Loucy (cell line): ENCODE data around the gene MED14.

Experiments
- CTCF ChIP-seq: fragments of 200-600 bp; sonication (generic); conservative IDR thresholded peaks from 2 replicates; pipeline ENCODE4 v1.5.1; 2014; ENCODE audit warnings: mild to moderate bottlenecking, antibody characterized with exemption, low read length
- EZH2phosphoT487 ChIP-seq: fragments of 200-600 bp; IDR thresholded peaks from 2 replicates; pipeline ENCODE4 v1.6.1; 2018; ENCODE audit warnings: antibody characterized with exemption, mild to moderate bottlenecking, moderate library complexity, borderline replicate concordance

- TF ChIP-seq CTCF (no peak), EZH2phosphoT487 (no peak)
Measured at GRCh38 chrX:40734971-40735324, 394 bp downstream of the MED14 start.
